Measurements from ENCODE around the gene C11orf86. TPM values are rescaled to one million over a fixed set of nuclear protein-coding genes. Genes with fewer than 3 reads are reported as not detected.

Gene C11orf86
- total RNA-seq, 1 donor from 2014 or later: not detected

- Mint-ChIP-seq H3K4me1 (ENCODE audit: low read depth, unreplicated experiment) (peaks cover 6% of the 10 kb centered on the region), H3K9me3 (ENCODE audit: unreplicated experiment) (no peaks in the 10 kb centered on the region), H3K27ac (ENCODE audit: unreplicated experiment) (peak overlapping the region; percentile 24), H3K36me3 (ENCODE audit: unreplicated experiment) (no peaks in the 10 kb centered on the region), H3K27me3 (ENCODE audit: unreplicated experiment) (peaks cover 9% of the 10 kb centered on the region), H3K4me3 (ENCODE audit: unreplicated experiment) (peak overlapping the region; percentile 21)
- TF ChIP-seq CTCF (IDR thresholded peaks at IDR 0.05; ENCODE audit: partially characterized antibody, unreplicated experiment): no peak
- DNase-seq: no peak
Measured at GRCh38 chr11:66970807-66971442, 4.2 kb upstream of the C11orf86 start.

- DNase-seq: no peak
- Mint-ChIP-seq H3K36me3 (ENCODE audit: unreplicated experiment) (no peaks in the 10 kb centered on the region), H3K4me3 (ENCODE audit: unreplicated experiment) (no peak overlapping the region), H3K4me1 (ENCODE audit: low read depth, unreplicated experiment) (peaks cover 6% of the 10 kb centered on the region), H3K27ac (ENCODE audit: unreplicated experiment) (no peak overlapping the region), H3K27me3 (ENCODE audit: unreplicated experiment) (peaks cover 9% of the 10 kb centered on the region), H3K9me3 (ENCODE audit: unreplicated experiment) (no peaks in the 10 kb centered on the region)
- TF ChIP-seq CTCF (IDR thresholded peaks at IDR 0.05; ENCODE audit: partially characterized antibody, unreplicated experiment): no peak
Measured at GRCh38 chr11:66971488-66971887, 3.6 kb upstream of the C11orf86 start.

- Mint-ChIP-seq H3K36me3 (ENCODE audit: unreplicated experiment) (peaks cover 5% of the 10 kb centered on the region), H3K4me1 (ENCODE audit: low read depth, unreplicated experiment) (peaks cover 6% of the 10 kb centered on the region), H3K9me3 (ENCODE audit: unreplicated experiment) (peaks cover 2% of the 10 kb centered on the region), H3K27me3 (ENCODE audit: unreplicated experiment) (peaks cover 8% of the 10 kb centered on the region), H3K27ac (ENCODE audit: unreplicated experiment) (no peak overlapping the region), H3K4me3 (ENCODE audit: unreplicated experiment) (no peak overlapping the region)
- DNase-seq: no peak
- TF ChIP-seq CTCF (IDR thresholded peaks at IDR 0.05; ENCODE audit: partially characterized antibody, unreplicated experiment): no peak
Measured at GRCh38 chr11:66973956-66974580, 1.0 kb upstream of the C11orf86 start.

- peaks cover 6% of the 10 kb centered on the region for H3K4me1 Mint-ChIP-seq (ENCODE audit: low read depth, unreplicated experiment)
- H3K27me3 Mint-ChIP-seq (ENCODE audit: unreplicated experiment): peaks cover 4% of the 10 kb centered on the region
- H3K4me3 Mint-ChIP-seq (ENCODE audit: unreplicated experiment): no peak overlapping the region
- H3K27ac Mint-ChIP-seq (ENCODE audit: unreplicated experiment): no peak overlapping the region
- H3K9me3 Mint-ChIP-seq (ENCODE audit: unreplicated experiment): peaks cover 2% of the 10 kb centered on the region
- no peak for TF ChIP-seq CTCF (IDR thresholded peaks at IDR 0.05; ENCODE audit: partially characterized antibody, unreplicated experiment)
- peaks cover 5% of the 10 kb centered on the region for H3K36me3 Mint-ChIP-seq (ENCODE audit: unreplicated experiment)
- no peak for DNase-seq
Measured at GRCh38 chr11:66975405-66976027, 412 bp downstream of the C11orf86 start.

- Mint-ChIP-seq H3K4me3 (ENCODE audit: unreplicated experiment) (no peak overlapping the region), H3K27me3 (ENCODE audit: unreplicated experiment) (no peaks in the 10 kb centered on the region), H3K4me1 (ENCODE audit: low read depth, unreplicated experiment) (peaks cover under 1% of the 10 kb centered on the region), H3K36me3 (ENCODE audit: unreplicated experiment) (peaks cover 5% of the 10 kb centered on the region), H3K9me3 (ENCODE audit: unreplicated experiment) (peaks cover 2% of the 10 kb centered on the region), H3K27ac (ENCODE audit: unreplicated experiment) (no peak overlapping the region)
- peak; percentile 78 for DNase-seq
- TF ChIP-seq CTCF (IDR thresholded peaks at IDR 0.05; ENCODE audit: partially characterized antibody, unreplicated experiment): peak; percentile 85
Measured at GRCh38 chr11:66976028-66976467, 944 bp downstream of the C11orf86 start.
